ENCODE measurements around the gene AASDH. TPM values are rescaled to one million over a fixed set of nuclear protein-coding genes. Genes with fewer than 3 reads are reported as not detected.

Gene AASDH
- total RNA-seq, 1 experiment from 2014 or later, result 42.2 TPM

DNA sequence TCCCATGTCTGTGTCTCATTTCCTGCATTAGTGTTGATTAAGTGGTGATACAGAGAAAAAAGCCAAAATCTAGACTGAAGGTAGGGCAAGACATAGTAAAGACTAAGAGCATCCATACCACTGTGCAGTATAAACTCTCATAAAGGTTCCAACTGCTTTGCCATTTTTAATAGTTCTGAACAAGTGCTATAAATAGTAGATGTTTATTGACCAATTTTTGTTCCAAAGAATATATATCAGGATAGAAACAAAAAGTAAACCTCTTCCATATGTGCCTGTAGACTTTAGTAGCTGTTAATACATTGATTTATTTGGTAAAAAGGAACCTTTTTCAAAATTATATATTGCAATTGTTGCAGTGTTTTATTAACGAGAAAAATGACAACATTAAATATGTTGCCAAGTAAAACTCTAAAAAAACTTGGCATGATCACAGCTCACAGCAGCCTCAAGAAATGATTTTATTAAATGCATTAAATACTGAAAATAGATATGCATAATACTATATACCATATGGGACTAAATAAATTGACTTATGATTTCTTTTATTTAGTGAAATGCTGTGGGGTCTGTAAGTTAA, 22.3 kb upstream of the AASDH start:
- H2AFZ ChIP-seq (ENCODE audit: low read length), result no peak overlapping the region
- no peaks in the 10 kb centered on the region for H3K9me2 ChIP-seq (replicated peaks; ENCODE audit: insufficient read depth, low read length)
- no peak overlapping the region for H3K9ac ChIP-seq (ENCODE audit: low read length)
- peaks cover 97% of the 10 kb centered on the region for H3K79me2 ChIP-seq (ENCODE audit: low read length)
- no peak overlapping the region for H3K4me3 ChIP-seq (ENCODE audit: low read length)
- H3K4me2 ChIP-seq (ENCODE audit: low read depth, low read length, poor library complexity, severe bottlenecking), result no peak overlapping the region
- no peak overlapping the region for H3K27ac ChIP-seq (ENCODE audit: low read length)
- H3K36me3 ChIP-seq (ENCODE audit: insufficient read depth, low read length), result peaks cover 17% of the 10 kb centered on the region; the same call in 1 of the 2 replicates
- peaks cover 25% of the 10 kb centered on the region for H4K20me1 ChIP-seq (ENCODE audit: insufficient read depth, low read depth, low read length)
- no peaks in the 10 kb centered on the region for H3K9me3 ChIP-seq (ENCODE audit: low read length)
- no peaks in the 10 kb centered on the region for H3K27me3 ChIP-seq (ENCODE audit: low read length)
- H3K4me1 ChIP-seq (ENCODE audit: low read length), result peaks cover 10% of the 10 kb centered on the region
- DNase-seq, result no peak

DNA sequence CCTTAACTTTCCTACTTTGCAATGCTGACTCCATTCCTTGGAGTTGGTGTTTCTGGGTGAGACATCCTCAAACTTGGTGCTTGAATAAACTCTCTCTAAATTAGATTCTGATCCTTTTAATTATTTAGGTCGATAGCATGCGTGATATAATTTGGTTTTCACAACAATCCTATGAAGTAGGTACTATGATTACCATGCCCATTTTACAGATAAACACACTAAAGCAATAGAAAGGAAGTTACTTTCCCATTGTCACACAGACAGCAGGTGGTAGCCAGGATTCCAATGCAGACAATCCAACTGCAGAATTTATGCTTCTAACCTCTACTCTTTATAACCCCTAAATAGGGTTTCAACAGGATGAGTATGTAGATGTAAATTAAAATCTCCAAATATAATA, 21.7 kb upstream of the AASDH start:
- peaks cover 10% of the 10 kb centered on the region for H3K4me1 ChIP-seq (ENCODE audit: low read length)
- no peak overlapping the region for H3K9ac ChIP-seq (ENCODE audit: low read length)
- no peak overlapping the region for H3K4me3 ChIP-seq (ENCODE audit: low read length)
- peaks cover 24% of the 10 kb centered on the region for H4K20me1 ChIP-seq (ENCODE audit: insufficient read depth, low read depth, low read length)
- DNase-seq, result no peak
- H3K9me3 ChIP-seq (ENCODE audit: low read length), result no peaks in the 10 kb centered on the region
- H3K36me3 ChIP-seq (ENCODE audit: insufficient read depth, low read length), result peaks cover 19% of the 10 kb centered on the region; the same call in 1 of the 2 replicates
- no peaks in the 10 kb centered on the region for H3K9me2 ChIP-seq (replicated peaks; ENCODE audit: insufficient read depth, low read length)
- H3K27ac ChIP-seq (ENCODE audit: low read length), result no peak overlapping the region
- H3K4me2 ChIP-seq (ENCODE audit: low read depth, low read length, poor library complexity, severe bottlenecking), result no peak overlapping the region
- no peak overlapping the region for H2AFZ ChIP-seq (ENCODE audit: low read length)
- peaks cover 97% of the 10 kb centered on the region for H3K79me2 ChIP-seq (ENCODE audit: low read length)
- H3K27me3 ChIP-seq (ENCODE audit: low read length), result no peaks in the 10 kb centered on the region

DNA sequence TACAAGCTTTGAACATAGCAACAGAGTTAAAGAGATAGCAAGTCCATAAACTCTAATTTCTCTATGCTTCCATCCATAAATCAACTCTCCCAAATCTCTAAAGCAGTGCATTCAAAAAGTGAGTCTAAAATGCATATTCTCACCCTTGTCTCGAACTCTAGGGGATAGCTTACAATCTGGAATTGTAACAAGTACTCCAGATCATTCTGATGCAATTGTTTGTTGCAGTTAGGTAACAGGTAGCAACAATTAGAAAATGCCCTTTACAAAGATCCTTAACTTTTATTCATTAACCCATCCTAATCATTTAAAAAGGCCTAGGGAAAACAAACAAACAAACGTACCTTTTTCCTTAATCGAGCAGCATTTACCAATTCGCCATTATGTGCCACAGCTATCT, 18.9 kb upstream of the AASDH start:
- H3K27me3 ChIP-seq (ENCODE audit: low read length), result no peaks in the 10 kb centered on the region
- H3K4me1 ChIP-seq (ENCODE audit: low read length), result peaks cover 18% of the 10 kb centered on the region
- H3K4me3 ChIP-seq (ENCODE audit: low read length), result no peak overlapping the region
- H2AFZ ChIP-seq (ENCODE audit: low read length), result no peak overlapping the region
- H3K79me2 ChIP-seq (ENCODE audit: low read length), result peaks cover 78% of the 10 kb centered on the region
- no peak overlapping the region for H3K9ac ChIP-seq (ENCODE audit: low read length)
- H4K20me1 ChIP-seq (ENCODE audit: insufficient read depth, low read depth, low read length), result peaks cover 15% of the 10 kb centered on the region
- H3K9me3 ChIP-seq (ENCODE audit: low read length), result no peaks in the 10 kb centered on the region
- no peaks in the 10 kb centered on the region for H3K9me2 ChIP-seq (replicated peaks; ENCODE audit: insufficient read depth, low read length)
- peaks cover 34% of the 10 kb centered on the region for H3K36me3 ChIP-seq (ENCODE audit: insufficient read depth, low read length)
- H3K27ac ChIP-seq (ENCODE audit: low read length), result no peak overlapping the region
- no peak for DNase-seq
- no peak overlapping the region for H3K4me2 ChIP-seq (ENCODE audit: low read depth, low read length, poor library complexity, severe bottlenecking)

DNA sequence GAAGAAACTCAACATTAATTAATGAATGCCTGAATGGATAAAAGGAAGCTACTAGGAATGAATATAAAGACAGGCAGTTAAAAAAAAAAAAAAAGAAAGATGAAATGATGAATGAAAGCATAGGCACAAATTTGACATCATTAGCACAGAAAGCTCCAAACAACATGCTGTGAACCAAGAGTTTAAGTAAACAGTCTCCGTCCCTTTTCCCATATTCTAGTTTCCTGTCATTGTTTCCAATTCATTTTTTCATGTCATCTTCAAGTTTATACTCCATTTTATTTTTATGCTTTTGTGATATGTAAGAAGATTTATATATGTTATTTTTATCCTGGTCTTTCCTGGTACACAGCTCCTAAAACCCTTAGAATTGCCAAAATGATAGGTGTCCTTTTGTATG, 17.7 kb upstream of the AASDH start:
- Histone ChIP-seq H3K9ac (ENCODE audit: low read length) (no peak overlapping the region), H3K27me3 (ENCODE audit: low read length) (no peaks in the 10 kb centered on the region), H3K9me2 (replicated peaks; ENCODE audit: insufficient read depth, low read length) (no peaks in the 10 kb centered on the region), H4K20me1 (ENCODE audit: insufficient read depth, low read depth, low read length) (peaks cover 15% of the 10 kb centered on the region), H3K4me3 (ENCODE audit: low read length) (no peak overlapping the region), H3K4me2 (ENCODE audit: low read depth, low read length, poor library complexity, severe bottlenecking) (no peak overlapping the region), H3K36me3 (ENCODE audit: insufficient read depth, low read length) (peaks cover 46% of the 10 kb centered on the region), H3K4me1 (ENCODE audit: low read length) (peaks cover 19% of the 10 kb centered on the region), H3K9me3 (ENCODE audit: low read length) (no peaks in the 10 kb centered on the region), H2AFZ (ENCODE audit: low read length) (no peak overlapping the region), H3K27ac (ENCODE audit: low read length) (no peak overlapping the region), H3K79me2 (ENCODE audit: low read length) (peaks cover 78% of the 10 kb centered on the region)
- no peak for DNase-seq

DNA sequence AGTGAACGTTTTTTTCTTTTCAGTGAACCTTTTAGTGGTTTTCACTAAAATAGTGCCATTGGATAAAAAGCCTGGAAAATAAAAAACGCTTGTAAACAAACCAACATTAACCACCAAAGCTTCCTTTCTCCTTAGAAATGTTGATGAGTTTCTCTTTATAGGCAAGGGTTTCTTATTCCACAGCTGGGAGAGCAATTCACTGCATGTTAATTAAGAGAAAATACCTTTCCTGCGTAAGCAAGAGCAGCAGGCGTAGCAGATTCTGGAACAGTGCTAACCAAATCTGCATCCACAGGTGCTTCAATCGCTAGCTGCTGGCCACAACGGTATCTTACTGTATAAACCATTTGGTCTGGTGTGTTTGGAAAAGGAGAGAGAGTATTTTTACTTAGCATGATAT, 13.3 kb upstream of the AASDH start:
- DNase-seq, result no peak
- Histone ChIP-seq H3K4me3 (ENCODE audit: low read length) (no peak overlapping the region), H3K4me2 (ENCODE audit: low read depth, low read length, poor library complexity, severe bottlenecking) (no peak overlapping the region), H4K20me1 (ENCODE audit: insufficient read depth, low read depth, low read length) (no peaks in the 10 kb centered on the region; the same call in 1 of the 2 replicates), H3K9me2 (replicated peaks; ENCODE audit: insufficient read depth, low read length) (no peaks in the 10 kb centered on the region), H3K79me2 (ENCODE audit: low read length) (peaks cover 50% of the 10 kb centered on the region), H3K9ac (ENCODE audit: low read length) (no peak overlapping the region), H3K36me3 (ENCODE audit: insufficient read depth, low read length) (peaks cover 44% of the 10 kb centered on the region), H3K4me1 (ENCODE audit: low read length) (peaks cover 19% of the 10 kb centered on the region), H2AFZ (ENCODE audit: low read length) (no peak overlapping the region), H3K27ac (ENCODE audit: low read length) (peak overlapping the region; percentile 64; the same call in 1 of the 2 replicates), H3K27me3 (ENCODE audit: low read length) (no peaks in the 10 kb centered on the region), H3K9me3 (ENCODE audit: low read length) (no peaks in the 10 kb centered on the region)

DNA sequence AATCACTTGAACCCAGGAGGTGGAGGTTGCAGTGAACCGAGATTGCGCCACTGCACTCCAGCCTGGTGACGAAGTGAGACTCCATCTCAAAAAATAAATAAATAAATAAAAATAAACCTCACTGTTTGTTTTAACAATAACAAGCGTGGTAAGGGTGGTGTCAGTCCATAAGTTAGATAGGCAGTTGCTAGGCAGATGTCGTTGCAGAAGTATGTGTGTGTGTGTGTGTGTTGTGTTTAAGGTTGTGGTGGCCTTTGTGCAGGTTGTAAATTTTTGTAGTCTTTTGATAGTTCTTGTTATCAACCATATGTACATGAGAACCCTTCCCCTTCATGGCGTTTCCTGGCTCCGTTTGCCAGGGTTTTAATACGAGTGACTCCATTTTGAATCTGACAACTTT, 4.0 kb upstream of the AASDH start:
- Histone ChIP-seq H3K9ac (ENCODE audit: low read length) (no peak overlapping the region), H2AFZ (ENCODE audit: low read length) (no peak overlapping the region), H3K4me1 (ENCODE audit: low read length) (peaks cover 27% of the 10 kb centered on the region), H4K20me1 (ENCODE audit: insufficient read depth, low read depth, low read length) (no peaks in the 10 kb centered on the region), H3K79me2 (ENCODE audit: low read length) (peaks cover 55% of the 10 kb centered on the region), H3K9me3 (ENCODE audit: low read length) (no peaks in the 10 kb centered on the region), H3K4me3 (ENCODE audit: low read length) (no peak overlapping the region), H3K9me2 (replicated peaks; ENCODE audit: insufficient read depth, low read length) (no peaks in the 10 kb centered on the region), H3K36me3 (ENCODE audit: insufficient read depth, low read length) (peaks cover 9% of the 10 kb centered on the region; the same call in 1 of the 2 replicates), H3K27ac (ENCODE audit: low read length) (no peak overlapping the region), H3K4me2 (ENCODE audit: low read depth, low read length, poor library complexity, severe bottlenecking) (no peak overlapping the region), H3K27me3 (ENCODE audit: low read length) (no peaks in the 10 kb centered on the region)
- DNase-seq, result no peak

DNA sequence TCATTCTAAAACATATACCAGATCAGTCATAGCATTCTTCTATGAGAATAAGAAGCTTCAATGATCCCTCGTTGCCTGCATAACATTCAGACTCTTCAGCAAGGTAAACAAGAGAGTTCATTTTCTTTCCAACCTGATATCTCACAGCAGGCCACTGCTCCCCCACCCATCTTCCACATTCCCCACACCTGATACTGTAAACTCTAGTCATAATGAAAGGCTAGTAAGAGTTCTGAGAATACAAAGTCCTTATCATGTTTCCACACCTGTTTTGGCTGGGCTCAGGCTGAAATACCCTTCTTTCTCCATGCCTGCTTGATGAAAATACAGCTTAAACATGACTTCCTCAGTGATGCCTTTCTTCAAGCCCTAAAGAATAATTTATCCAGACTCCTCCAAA, 2.3 kb upstream of the AASDH start:
- peak overlapping the region; percentile 78; the same call in 1 of the 2 replicates for H3K4me3 ChIP-seq (ENCODE audit: low read length)
- peak overlapping the region; percentile 74 for H3K9ac ChIP-seq (ENCODE audit: low read length)
- H4K20me1 ChIP-seq (ENCODE audit: insufficient read depth, low read depth, low read length), result no peaks in the 10 kb centered on the region
- peaks cover 36% of the 10 kb centered on the region for H3K4me1 ChIP-seq (ENCODE audit: low read length)
- H3K27me3 ChIP-seq (ENCODE audit: low read length), result no peaks in the 10 kb centered on the region
- H3K79me2 ChIP-seq (ENCODE audit: low read length), result peaks cover 65% of the 10 kb centered on the region
- no peak overlapping the region for H3K27ac ChIP-seq (ENCODE audit: low read length)
- peaks cover 9% of the 10 kb centered on the region; the same call in 1 of the 2 replicates for H3K36me3 ChIP-seq (ENCODE audit: insufficient read depth, low read length)
- no peaks in the 10 kb centered on the region for H3K9me3 ChIP-seq (ENCODE audit: low read length)
- peak overlapping the region; percentile 92 for H3K4me2 ChIP-seq (ENCODE audit: low read depth, low read length, poor library complexity, severe bottlenecking)
- no peak overlapping the region for H2AFZ ChIP-seq (ENCODE audit: low read length)
- DNase-seq, result no peak
- H3K9me2 ChIP-seq (replicated peaks; ENCODE audit: insufficient read depth, low read length), result no peaks in the 10 kb centered on the region

DNA sequence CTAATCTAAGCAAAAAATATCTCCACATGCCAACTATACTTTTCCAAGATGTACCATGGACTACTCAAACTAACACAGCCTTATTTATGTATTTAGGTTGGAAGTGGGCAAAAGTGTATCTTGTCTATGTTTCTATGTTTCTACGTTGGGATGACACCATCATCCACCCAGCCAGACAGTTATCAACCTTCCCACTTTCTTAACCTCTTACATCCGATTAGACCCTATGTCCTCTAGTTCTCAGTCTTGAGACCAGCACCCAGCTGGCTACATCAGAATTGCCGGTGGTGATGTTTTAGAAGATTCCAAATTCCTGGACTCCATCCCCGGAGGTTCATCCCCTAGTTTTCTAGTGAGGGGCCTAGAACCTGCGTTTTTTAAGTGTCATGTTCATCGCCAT, 1.0 kb upstream of the AASDH start:
- Histone ChIP-seq H3K4me2 (ENCODE audit: low read depth, low read length, poor library complexity, severe bottlenecking) (peak overlapping the region; percentile 92), H2AFZ (ENCODE audit: low read length) (no peak overlapping the region), H3K4me1 (ENCODE audit: low read length) (peaks cover 36% of the 10 kb centered on the region), H4K20me1 (ENCODE audit: insufficient read depth, low read depth, low read length) (no peaks in the 10 kb centered on the region), H3K79me2 (ENCODE audit: low read length) (peaks cover 67% of the 10 kb centered on the region), H3K36me3 (ENCODE audit: insufficient read depth, low read length) (peaks cover 9% of the 10 kb centered on the region; the same call in 1 of the 2 replicates), H3K9me2 (replicated peaks; ENCODE audit: insufficient read depth, low read length) (no peaks in the 10 kb centered on the region), H3K9me3 (ENCODE audit: low read length) (no peaks in the 10 kb centered on the region), H3K27me3 (ENCODE audit: low read length) (no peaks in the 10 kb centered on the region), H3K9ac (ENCODE audit: low read length) (peak overlapping the region; percentile 74), H3K27ac (ENCODE audit: low read length) (peak overlapping the region; percentile 89), H3K4me3 (ENCODE audit: low read length) (peak overlapping the region; percentile 78)
- peak; percentile 53 for DNase-seq
